ENCODE data around the gene SLC35D2.
A peak's percentile ranks its signal among the peaks of the same experiment; 100 is the strongest.

The SLC35D2 gene

GRCh38 chr9:96420468-96421219 lies 37.1 kb upstream of the SLC35D2 start (continued):
- TF ChIP-seq ZNF768 (tag by site-specific recombination; IDR thresholded peaks at IDR 0.05) (no peak), ZNF837 (tag by site-specific recombination; IDR thresholded peaks at IDR 0.05) (no peak), ZNF76 (tag by site-specific recombination; IDR thresholded peaks at IDR 0.05; ENCODE audit: borderline replicate concordance, low read depth) (no peak), ZNF629 (tag by site-specific recombination; IDR thresholded peaks at IDR 0.05) (peak; percentile 78), ZNF501 (tag by site-specific recombination; IDR thresholded peaks at IDR 0.05) (no peak), ZNF623 (tag by site-specific recombination; IDR thresholded peaks at IDR 0.05) (no peak), ZNF670 (tag by site-specific recombination; IDR thresholded peaks at IDR 0.05; ENCODE audit: low read depth) (no peak), ZNF18 (tag by site-specific recombination; IDR thresholded peaks at IDR 0.05) (peak; percentile 70; the same call in 1 of the 2 replicates), ELK4 (IDR thresholded peaks at IDR 0.05; ENCODE audit: borderline replicate concordance, low read depth, low read length) (no peak), INSM2 (tag by site-specific recombination; IDR thresholded peaks at IDR 0.05) (peak; percentile 60; the same call in 1 of the 2 replicates), ZNF302 (tag by site-specific recombination; IDR thresholded peaks at IDR 0.05; ENCODE audit: low read depth) (no peak), MEIS1 (CRISPR knock-in tag; IDR thresholded peaks at IDR 0.05; ENCODE audit: borderline replicate concordance) (no peak), PRDM1 (tag by site-specific recombination; IDR thresholded peaks at IDR 0.05) (peak; percentile 67), ZFP37 (tag by site-specific recombination; IDR thresholded peaks at IDR 0.05) (no peak), ZNF221 (tag by site-specific recombination; IDR thresholded peaks at IDR 0.05; ENCODE audit: borderline replicate concordance) (no peak), KLF10 (tag by site-specific recombination; IDR thresholded peaks at IDR 0.05) (peak; percentile 59; the same call in 1 of the 2 replicates), ZNF398 (tag by site-specific recombination; IDR thresholded peaks at IDR 0.05) (no peak), ZNF10 (tag by site-specific recombination; IDR thresholded peaks at IDR 0.05) (no peak), PRDM6 (tag by site-specific recombination; IDR thresholded peaks at IDR 0.05) (peak; percentile 1; the same call in 1 of the 2 replicates), FEZF1 (tag by site-specific recombination; IDR thresholded peaks at IDR 0.05) (no peak), ZBTB1 (tag by site-specific recombination; IDR thresholded peaks at IDR 0.05) (no peak), ZNF433 (tag by site-specific recombination; IDR thresholded peaks at IDR 0.05; ENCODE audit: low read depth) (no peak), KLF8 (tag by site-specific recombination; IDR thresholded peaks at IDR 0.05) (peak; percentile 42; the same call in 1 of the 2 replicates), KLF1 (tag by site-specific recombination; IDR thresholded peaks at IDR 0.05) (no peak), TRIM28 (IDR thresholded peaks at IDR 0.05; ENCODE audit: borderline replicate concordance, low read length) (no peak), ZEB2 (tag by site-specific recombination; IDR thresholded peaks at IDR 0.05) (no peak; the same call in 1 of the 2 replicates), ZSCAN16 (tag by site-specific recombination; IDR thresholded peaks at IDR 0.05) (no peak), ZBTB21 (tag by site-specific recombination; IDR thresholded peaks at IDR 0.05) (peak; percentile 23; the same call in 1 of the 2 replicates), ZSCAN30 (tag by site-specific recombination; IDR thresholded peaks at IDR 0.05) (no peak), ZBTB20 (tag by site-specific recombination; IDR thresholded peaks at IDR 0.05) (peak; percentile 55; the same call in 1 of the 2 replicates), ZNF366 (tag by site-specific recombination; conservative IDR thresholded peaks at IDR 0.05) (peak; percentile 85), ZSCAN23 (tag by site-specific recombination; IDR thresholded peaks at IDR 0.05) (no peak), IKZF3 (tag by site-specific recombination; IDR thresholded peaks at IDR 0.05) (no peak), ZNF600 (tag by site-specific recombination; IDR thresholded peaks at IDR 0.05) (peak; percentile 45; the same call in 1 of the 2 replicates)

Data from HEK293 (cell line).